ENCODE data around the gene HIF1AN.

The HIF1AN gene

GRCh38 chr10:100522107-100522801 is 13.5 kb upstream of the HIF1AN start:
- DNase-seq (ENCODE audit: low read depth), result no peak

DNA sequence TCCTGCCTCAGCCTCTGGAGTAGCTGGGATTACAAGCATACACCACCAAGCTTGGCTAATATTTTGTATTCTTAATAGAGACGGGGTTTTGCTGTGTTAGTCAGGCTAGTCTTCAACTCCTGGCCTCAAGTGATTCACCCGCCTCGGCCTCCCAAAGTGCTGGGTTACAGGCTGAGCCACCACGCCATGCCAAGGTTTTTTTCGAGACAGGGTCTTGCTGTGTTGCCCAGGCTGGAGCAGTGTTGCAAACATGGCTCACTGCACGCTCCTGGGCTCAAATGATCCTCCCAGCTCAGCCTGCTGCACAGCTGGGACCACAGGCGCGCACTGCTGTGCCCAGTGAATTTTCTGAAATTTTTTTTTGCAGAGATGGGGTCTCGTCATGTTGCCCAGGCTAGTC is 12.8 kb upstream of the HIF1AN start:
- DNase-seq (ENCODE audit: low read depth), result no peak

GRCh38 chr10:100524206-100524605 is 11.5 kb upstream of the HIF1AN start:
- no peak for DNase-seq (ENCODE audit: low read depth)

DNA sequence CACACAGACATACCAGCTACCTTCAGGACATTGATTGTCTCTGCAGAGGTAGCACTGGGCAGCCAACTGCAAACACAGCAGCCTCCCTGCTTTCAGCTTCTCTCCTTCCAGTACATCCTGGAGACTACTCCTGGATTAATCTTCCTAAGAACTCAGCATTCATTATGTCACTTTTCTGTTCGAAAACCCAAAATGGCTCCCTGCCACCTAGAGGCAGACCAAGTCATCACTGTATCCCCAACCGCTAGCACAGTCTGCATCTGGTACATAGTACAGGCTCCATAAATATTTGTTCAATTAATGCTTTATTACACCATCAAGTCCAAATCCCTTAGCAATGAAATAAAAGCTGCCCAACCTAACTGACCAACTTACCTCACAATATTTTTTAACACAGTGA is 11.1 kb upstream of the HIF1AN start:
- no peak for DNase-seq (ENCODE audit: low read depth)

GRCh38 chr10:100528123-100528886 is 7.4 kb upstream of the HIF1AN start:
- no peak for DNase-seq (ENCODE audit: low read depth)

GRCh38 chr10:100528921-100529474 is 6.7 kb upstream of the HIF1AN start:
- DNase-seq (ENCODE audit: low read depth), result no peak

DNA sequence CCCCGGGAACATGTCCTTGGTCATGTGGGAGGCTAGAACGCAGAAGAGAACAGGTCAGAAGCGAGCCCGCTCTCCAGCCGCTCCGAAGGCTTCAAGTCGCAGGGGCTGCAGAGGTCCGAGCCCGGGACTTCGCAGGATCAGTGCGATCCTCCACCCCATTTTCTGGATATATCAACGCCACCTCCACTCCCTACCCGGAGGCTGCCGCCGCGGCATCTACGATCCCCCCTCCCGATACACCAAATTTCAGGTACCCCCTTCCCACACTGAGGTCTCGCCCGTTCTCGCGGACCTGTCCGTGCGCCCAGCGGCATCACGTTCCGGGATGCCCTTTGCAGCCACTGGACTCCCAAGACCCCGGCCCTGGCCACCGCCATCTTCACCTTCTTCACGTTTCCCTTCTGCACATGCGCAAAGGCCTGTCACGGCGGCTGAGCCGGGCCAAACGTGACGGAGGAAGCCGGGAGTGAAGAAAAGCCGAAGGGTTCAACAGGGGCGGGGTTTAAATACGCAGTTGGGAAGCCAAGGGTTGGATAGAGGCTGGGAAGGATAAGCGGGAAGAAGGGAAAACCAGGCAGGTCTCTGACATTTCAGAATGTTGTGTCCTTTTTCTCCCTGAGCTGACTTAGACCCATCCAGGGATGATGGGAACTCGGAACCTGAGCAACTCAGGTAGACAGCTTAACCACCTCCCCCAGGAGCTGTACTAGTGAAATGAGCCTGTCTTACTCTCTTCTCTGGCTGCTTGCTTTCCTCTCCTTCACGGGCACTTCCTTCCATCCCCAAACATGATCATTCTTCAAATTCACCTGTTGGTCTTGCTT is 6.1 kb upstream of the HIF1AN start, which contains the start of gene NDUFB8:
NDUFB8 (minus strand) TSS at position 397 of the 824 bp plus-strand sequence; CDS start at position 377, 20 bp downstream.
- DNase-seq (ENCODE audit: low read depth), result peak; percentile 71

DNA sequence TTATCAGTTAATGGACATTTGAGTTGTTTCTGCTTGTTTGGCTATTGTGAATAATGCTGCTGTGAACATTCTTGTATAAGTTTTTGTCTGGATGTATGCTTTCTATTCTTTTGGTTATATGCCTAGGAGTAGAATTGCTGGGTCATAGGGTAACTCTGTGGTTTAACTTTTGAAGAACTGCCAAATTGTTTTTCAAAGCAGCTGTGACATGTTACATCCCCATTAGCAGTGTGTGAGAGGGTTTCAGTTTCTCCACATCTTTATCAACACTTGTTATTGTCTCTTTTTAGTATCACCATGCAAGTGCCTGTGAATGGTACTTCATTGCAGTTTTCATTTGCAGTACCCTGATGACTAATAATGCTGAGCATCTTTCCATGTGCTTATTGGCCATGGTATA is 4.0 kb upstream of the HIF1AN start:
- DNase-seq (ENCODE audit: low read depth), result no peak

DNA sequence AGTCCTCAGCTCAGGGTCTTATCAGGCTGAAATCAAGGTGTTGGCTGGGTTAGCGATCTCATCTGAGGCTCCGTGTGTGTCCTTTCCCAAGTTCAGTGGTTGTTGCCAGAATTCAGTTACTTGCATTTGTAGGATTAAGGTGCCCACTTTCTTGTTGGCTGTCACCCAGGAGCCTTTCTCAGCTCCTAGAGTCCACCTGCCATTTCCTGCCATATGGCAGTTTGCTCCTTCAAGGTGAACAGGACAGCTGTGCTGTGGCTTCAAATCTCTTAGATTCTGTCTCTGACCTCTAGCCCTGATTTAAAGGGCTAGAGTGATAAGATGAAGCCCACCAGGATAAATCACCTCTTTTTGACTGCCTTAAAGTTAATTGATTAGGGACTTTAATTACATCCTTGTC is 1.0 kb upstream of the HIF1AN start:
- no peak for DNase-seq (ENCODE audit: low read depth)

DNA sequence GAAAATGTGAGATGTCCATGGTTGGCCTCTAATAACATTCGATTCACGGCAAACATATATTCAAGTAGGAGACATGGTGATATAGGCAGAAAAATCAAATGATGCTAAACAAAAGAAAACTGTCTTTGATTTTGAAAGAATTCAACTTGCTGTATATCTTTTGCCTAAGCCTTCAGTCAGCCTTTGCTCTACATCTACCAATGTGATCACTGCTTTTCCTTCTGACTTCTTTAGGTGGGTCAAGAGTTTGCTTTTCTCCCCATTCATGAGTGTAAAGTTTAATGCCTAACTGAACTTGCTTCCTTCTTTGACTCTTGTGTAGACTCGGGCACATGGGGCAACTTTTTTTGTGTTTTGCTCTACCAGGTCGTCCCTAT is 417 bp upstream of the HIF1AN start:
- DNase-seq (ENCODE audit: low read depth), result no peak

- no peak for DNase-seq (ENCODE audit: low read depth)
Observed at GRCh38 chr10:100537475-100537874, 1.7 kb downstream of the HIF1AN start.

GRCh38 chr10:100544950-100545349 is 9.2 kb downstream of the HIF1AN start:
- no peak for DNase-seq (ENCODE audit: low read depth)

- no peak for DNase-seq (ENCODE audit: low read depth)
Observed at GRCh38 chr10:100551196-100551595, 15.5 kb downstream of the HIF1AN start.

- DNase-seq (ENCODE audit: low read depth), result no peak
Observed at GRCh38 chr10:100551738-100552137, 16.0 kb downstream of the HIF1AN start.

DNA sequence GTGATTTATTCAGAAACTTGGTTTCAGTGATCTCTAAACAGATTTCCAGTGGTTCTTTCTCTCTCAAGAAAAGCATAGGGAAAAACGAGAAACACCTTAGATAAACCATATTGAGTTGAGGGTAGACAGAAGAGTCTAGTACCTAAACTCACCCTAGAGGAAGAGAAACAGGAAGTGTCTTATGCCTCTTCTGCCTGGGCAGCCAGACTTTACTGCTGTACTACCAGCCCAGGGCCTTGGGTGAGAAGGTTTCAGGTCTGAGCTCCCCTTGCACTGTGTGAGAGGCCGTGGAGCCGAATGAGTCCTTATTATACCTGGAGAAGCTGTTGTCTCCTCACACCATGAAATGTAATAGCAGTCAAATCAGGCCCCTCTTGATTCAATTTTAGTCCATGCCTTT is 18.2 kb downstream of the HIF1AN start:
- no peak for DNase-seq (ENCODE audit: low read depth)

DNA sequence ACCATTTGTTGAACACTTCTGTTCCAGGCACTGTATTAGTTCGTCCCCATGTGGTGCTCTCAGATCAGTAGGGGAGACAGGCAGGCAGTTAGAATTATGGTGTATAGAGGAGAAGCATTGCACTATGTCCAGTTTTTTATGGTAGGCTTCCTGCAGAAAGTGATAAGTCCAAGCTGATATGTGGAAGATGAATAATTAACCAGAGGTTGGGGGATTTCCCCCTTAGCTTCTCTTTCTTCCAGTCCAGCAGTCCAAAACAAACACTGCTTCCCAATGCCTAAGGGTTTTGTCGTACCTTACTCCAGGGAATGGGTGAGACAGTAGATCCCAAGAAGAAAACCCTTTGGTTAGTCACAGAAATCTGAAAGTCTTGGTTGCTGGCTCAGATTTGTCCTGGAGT is 19.2 kb downstream of the HIF1AN start:
- DNase-seq (ENCODE audit: low read depth), result no peak

GRCh38 chr10:100560248-100560647 is 24.5 kb downstream of the HIF1AN start:
- DNase-seq (ENCODE audit: low read depth), result no peak

DNA sequence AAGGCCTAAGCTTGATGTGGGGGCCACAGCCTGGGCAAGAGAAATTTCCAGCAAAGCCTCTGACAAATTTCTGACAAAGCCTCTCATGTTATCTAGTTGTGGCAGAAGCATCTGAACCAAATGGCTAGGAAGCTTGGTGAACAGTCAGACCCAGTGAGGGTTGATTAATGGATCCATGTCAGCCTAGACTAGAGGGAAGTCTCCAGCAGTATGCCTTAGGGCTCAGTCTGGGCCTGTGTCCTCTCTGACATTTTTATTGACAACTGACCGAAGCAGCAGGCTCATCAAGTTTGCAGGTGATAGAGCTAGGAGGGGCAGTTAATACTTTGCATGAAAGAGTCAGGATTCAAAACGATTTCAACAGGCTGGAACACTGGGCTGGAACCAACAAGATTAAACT is 25.3 kb downstream of the HIF1AN start:
- DNase-seq (ENCODE audit: low read depth), result no peak

DNA sequence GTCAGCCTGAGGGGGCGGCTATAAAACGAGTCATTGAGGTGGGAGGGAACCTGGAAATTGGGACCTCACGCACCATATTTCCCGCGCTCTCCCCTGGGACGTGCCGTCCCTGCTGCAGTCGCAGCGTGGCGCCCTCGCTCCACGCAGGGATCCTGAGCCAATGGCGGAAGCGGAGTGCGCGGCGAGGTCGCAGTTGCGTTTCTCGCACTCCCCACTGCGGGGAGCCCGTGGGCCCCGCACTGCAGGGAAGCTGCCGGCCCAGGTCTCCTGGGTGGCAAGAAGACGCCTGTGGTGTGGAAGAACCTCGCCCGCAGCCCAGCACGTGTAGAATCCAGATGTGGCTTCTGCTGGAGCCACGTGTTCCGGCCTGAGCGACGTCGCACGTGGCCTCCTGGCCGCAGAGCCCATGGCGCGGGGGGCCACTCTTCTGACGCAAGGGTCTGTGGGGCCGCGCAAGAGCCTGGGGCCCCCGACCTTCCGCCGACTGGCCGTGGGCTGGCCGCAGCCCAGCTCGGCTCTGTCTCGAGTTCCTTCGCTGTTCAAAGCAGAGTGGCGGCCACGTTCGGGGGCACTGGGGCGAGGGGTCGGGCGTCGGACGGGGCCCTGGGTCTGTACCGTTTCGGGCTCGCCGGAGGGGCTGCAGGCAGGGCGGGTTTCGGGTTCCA is 26.4 kb downstream of the HIF1AN start:
- DNase-seq (ENCODE audit: low read depth), result peak; percentile 38

- DNase-seq (ENCODE audit: low read depth), result no peak
Observed at GRCh38 chr10:100565206-100565985, 29.7 kb downstream of the HIF1AN start.

- no peak for DNase-seq (ENCODE audit: low read depth)
Observed at GRCh38 chr10:100566561-100566960, 30.8 kb downstream of the HIF1AN start.
